Esophagus squamous epithelium (tissue), 5 donors: ENCODE measurements around the gene ABCA3. TPM values are rescaled to one million over a fixed set of nuclear protein-coding genes. Genes with fewer than 3 reads are reported as not detected.

Experiments used
- DNase-seq: peaks from one replicate; lab custom pipeline; 2025; lab: John Stamatoyannopoulos, UW
- H3K27ac ChIP-seq, 4 donors: fragments of 200-600 bp; sonication (generic); one replicate each; pipeline ENCODE4 v1.5.1; 2016 to 2019; ENCODE audit warnings: mild to moderate bottlenecking in 1 of 4
- H3K27me3 ChIP-seq, 4 donors: fragments of 200-600 bp; sonication (generic); 1 replicate in 3 of 4; 2 replicates in 1 of 4; pipeline versions ENCODE4 v1.5.1 to v1.6.0; 2017 to 2021; ENCODE audit warnings: antibody characterized with exemption in 1 of 4
- H3K36me3 ChIP-seq, 3 donors: fragments of 200-600 bp; sonication (generic); one replicate each; pipeline ENCODE4 v1.5.1; 2016 to 2019
- H3K4me1 ChIP-seq, 3 donors: fragments of 200-600 bp; sonication (generic); one replicate each; pipeline ENCODE4 v1.5.1; 2017 to 2019
- H3K4me3 ChIP-seq, 4 donors: fragments of 200-600 bp; sonication (generic); 1 replicate in 3 of 4; 2 replicates in 1 of 4; pipeline ENCODE4 v1.5.1; 2016 to 2019; ENCODE audit warnings: mild to moderate bottlenecking in 2 of 4, moderate library complexity in 1 of 4
- H3K9me3 ChIP-seq, 3 donors: fragments of 200-600 bp; sonication (generic); one replicate each; pipeline ENCODE4 v1.5.1; 2016 to 2019
- POLR2A ChIP-seq, 4 donors: fragments of 450-650 bp; IDR thresholded peaks; one replicate each; pipeline ENCODE4 v1.6.1; 2017; ENCODE audit warnings: antibody characterized with exemption in 4 of 4, mild to moderate bottlenecking in 4 of 4, moderate library complexity in 3 of 4
- WGBS, 2 donors: methylation state at CpG; one replicate each; pipeline ENCODE4 v1.1.5; 2018; 5-methylcytosine and 5-hydroxymethylcytosine counted together
- intact Hi-C: fragments of 100-400 bp; cut with DNase I; formaldehyde crosslinking; loops from one replicate; pipeline ENCODE4 v1.15.0; 2022
- total RNA-seq, 4 donors: library from RNA; depleted of rRNA; stranded (reverse); fragments of >200 nt; gene quantifications; one replicate each; pipeline ENCODE4 v1.1.0, GENCODE V29; 2016
- TF ChIP-seq, protein P1 (sequence below), 6 experiments: fragments of 450-650 bp in 4 of 6; fragments of 200-600 bp in 2 of 6; sonication (generic) in 2 of 6; IDR thresholded peaks; one replicate each; pipeline ENCODE4 v1.5.1; 2016 to 2019; ENCODE audit warnings: antibody characterized with exemption in 6 of 6, mild to moderate bottlenecking in 4 of 6, moderate library complexity in 4 of 6
- donor health status: DM: yes; HTN: yes; CAD: no.

The ABCA3 gene
- total RNA-seq, 4 donors from 2014 or later, result 0.70 to 3.2 (median 2.7) TPM

DNA sequence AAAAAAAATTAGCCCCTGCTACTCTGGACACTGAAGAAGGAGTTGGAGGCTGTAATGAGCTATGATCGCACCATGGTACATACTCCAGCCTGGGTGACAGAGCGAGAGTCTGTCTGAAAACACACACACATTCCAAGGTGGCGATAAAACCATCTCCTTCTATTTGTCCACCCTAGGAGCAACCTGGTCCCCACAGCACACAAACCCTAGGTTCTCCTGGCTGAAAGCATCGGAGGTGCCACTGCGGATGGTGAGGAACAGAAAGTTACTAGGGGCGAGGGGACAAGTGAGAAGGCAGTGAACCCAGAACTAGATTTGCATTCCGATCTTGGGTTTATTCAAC lies 87.8 kb downstream of the ABCA3 start:
- no peaks in the 10 kb centered on the region for H3K27me3 ChIP-seq
- H3K4me3 ChIP-seq, result no peak overlapping the region
- intact Hi-C loops, result no loop called here
- WGBS, 2 donors, result 82 to 92% methylated on average over 7 of the region's 7 CpGs
- no peak for DNase-seq
- TF ChIP-seq, protein P1, sequence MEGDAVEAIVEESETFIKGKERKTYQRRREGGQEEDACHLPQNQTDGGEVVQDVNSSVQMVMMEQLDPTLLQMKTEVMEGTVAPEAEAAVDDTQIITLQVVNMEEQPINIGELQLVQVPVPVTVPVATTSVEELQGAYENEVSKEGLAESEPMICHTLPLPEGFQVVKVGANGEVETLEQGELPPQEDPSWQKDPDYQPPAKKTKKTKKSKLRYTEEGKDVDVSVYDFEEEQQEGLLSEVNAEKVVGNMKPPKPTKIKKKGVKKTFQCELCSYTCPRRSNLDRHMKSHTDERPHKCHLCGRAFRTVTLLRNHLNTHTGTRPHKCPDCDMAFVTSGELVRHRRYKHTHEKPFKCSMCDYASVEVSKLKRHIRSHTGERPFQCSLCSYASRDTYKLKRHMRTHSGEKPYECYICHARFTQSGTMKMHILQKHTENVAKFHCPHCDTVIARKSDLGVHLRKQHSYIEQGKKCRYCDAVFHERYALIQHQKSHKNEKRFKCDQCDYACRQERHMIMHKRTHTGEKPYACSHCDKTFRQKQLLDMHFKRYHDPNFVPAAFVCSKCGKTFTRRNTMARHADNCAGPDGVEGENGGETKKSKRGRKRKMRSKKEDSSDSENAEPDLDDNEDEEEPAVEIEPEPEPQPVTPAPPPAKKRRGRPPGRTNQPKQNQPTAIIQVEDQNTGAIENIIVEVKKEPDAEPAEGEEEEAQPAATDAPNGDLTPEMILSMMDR (IDR thresholded peaks at IDR 0.05), result no peak
- TF ChIP-seq POLR2A (IDR thresholded peaks at IDR 0.05), result no peak
- no peaks in the 10 kb centered on the region for H3K9me3 ChIP-seq
- peaks cover 38 to 66% (median 49%) of the 10 kb centered on the region in 3 donors for H3K36me3 ChIP-seq
- peak overlapping the region in 1 of 4 donors; percentile 99 for H3K27ac ChIP-seq
- H3K4me1 ChIP-seq, result peaks cover 7 to 33% (median 18%) of the 10 kb centered on the region in 3 donors

DNA sequence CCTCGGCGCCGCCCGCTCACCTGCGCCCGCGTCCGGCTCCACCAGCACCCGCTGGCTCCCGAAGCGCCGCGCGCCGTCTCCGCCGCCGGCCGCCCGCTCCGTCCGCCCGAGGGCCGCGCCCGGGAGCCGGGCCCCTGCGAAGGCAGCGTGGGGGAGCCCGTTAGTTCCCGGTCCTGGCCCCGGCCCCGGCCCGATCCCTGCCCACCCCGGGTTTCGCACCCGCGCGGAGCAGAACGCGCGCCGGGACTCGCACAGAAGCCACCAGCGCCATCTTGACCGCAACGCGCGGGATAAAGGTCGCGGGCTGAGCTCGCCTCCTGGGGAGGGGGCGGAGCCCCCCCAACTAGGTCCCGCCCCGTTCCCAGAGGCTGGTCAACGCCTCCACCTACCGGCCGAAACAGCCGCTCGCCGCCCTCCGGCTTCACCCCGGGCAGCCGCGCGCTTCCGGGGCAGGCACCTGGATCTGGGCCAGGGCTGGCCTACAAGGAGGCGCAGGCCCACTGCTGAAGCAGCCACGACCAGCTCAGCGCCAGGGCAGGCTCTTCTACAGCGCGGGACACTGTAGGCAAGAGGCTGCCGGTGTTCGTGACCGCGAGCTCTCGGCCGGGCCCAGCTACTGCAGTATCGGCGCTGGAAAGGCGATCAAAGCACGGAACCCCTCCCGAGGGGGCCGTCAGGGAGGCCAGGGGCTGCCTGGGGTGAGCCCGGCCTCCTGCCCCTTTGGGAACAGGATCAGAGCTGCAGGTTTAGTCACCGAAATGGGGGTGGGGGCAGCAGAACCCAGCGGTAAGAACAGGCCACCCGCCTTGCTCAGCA lies 89.0 kb downstream of the ABCA3 start, which contains the start of gene ECI1:
TSS of gene ECI1 (minus strand) at position 292 of the 816 bp plus-strand sequence. CDS start at position 271, 21 bp downstream.
- 0 to 7% methylated on average over 4 to 7 of the region's 88 CpGs for WGBS, 2 donors
- no peaks in the 10 kb centered on the region for H3K9me3 ChIP-seq
- peak; percentile 44 for DNase-seq
- peak within 1 kb of the TSS; percentile 54 to 92 (median 70) for H3K4me3 ChIP-seq
- peak within 1 kb of the TSS; percentile 87 to 99 (median 98) for H3K27ac ChIP-seq
- H3K36me3 ChIP-seq, result peaks cover 26 to 65% (median 38%) of the 10 kb centered on the region in 3 donors
- H3K4me1 ChIP-seq, result peaks cover 7 to 33% (median 18%) of the 10 kb centered on the region in 3 donors
- H3K27me3 ChIP-seq, result no peaks in the 10 kb centered on the region
- intact Hi-C loops, result no loop called here
- peak in 3 of 4 donors; percentile 32 to 80 (median 66) for TF ChIP-seq POLR2A (IDR thresholded peaks at IDR 0.05)
- TF ChIP-seq, protein P1 (IDR thresholded peaks at IDR 0.05), result peak; percentile 59 to 83 (median 76)

DNA sequence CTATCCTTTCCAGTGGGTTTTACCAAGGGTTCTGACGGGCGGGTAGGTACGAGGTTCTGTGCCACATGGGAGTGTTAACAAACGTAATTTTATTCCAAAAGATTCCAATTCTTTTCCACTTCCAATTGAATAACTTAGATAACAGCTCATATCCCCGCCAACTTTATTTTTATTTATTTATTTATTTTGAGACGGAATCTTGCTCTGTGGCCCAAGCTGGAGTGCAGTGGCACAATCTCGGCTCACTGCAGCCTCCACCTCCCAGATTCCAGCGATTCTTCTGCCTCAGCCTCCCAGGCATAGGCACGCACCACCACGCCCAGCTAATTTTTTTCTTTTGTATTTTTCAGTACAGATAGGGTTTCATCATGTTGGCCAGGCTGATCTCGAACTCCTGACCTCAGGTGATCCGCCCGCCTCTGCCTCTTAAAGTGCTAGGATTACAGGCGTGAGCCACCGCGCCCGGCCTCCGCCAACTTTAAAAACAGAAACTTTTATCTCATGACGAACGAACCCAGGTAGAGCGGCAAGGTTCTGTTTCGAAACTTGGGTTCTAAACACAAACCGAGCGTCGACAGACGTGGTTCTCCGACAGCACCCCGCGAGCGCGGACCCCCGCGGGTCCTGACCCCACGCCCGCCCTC lies 89.8 kb downstream of the ABCA3 start:
- TF ChIP-seq POLR2A (IDR thresholded peaks at IDR 0.05), result no peak
- TF ChIP-seq, protein P1 (IDR thresholded peaks at IDR 0.05), result no peak
- 5 to 11% methylated on average over 17 to 23 of the region's 35 CpGs for WGBS, 2 donors
- peaks cover 7 to 33% (median 18%) of the 10 kb centered on the region in 3 donors for H3K4me1 ChIP-seq
- H3K27ac ChIP-seq, result peak overlapping the region; percentile 87 to 99 (median 98)
- no peaks in the 10 kb centered on the region for H3K9me3 ChIP-seq
- H3K27me3 ChIP-seq, result no peaks in the 10 kb centered on the region
- H3K4me3 ChIP-seq, result peak overlapping the region; percentile 54 to 92 (median 70)
- no peak for DNase-seq
- peaks cover 26 to 65% (median 38%) of the 10 kb centered on the region in 3 donors for H3K36me3 ChIP-seq
- intact Hi-C loops, result no loop called here

DNA sequence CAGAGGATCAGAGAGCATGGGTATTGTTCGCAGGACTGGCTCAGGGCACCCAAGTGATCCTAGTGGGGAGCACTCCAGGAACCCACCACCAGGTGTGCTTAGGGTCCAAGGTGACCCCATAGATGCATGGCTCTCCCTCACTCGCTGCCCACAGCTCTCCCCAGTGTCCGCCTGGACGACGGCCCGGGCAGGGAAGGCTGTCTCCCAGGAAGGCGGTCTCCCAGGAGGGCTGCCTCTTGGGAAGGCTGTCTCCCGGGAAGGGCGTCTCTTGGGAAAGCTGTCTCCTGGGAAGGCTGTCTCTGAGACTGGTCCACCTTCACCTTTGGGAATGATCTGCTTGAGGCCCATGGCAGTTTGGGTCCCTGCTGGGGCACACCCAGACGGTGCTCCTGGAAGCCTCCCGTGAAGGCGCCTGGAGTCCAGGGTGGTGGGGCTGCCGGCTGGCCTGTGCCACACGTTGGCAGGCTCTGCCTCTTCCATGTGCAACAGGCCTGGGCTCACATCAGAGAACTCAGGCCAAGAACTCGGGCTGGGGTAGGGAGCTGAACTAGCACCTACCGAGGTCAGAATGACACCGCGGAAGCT lies 94.1 kb downstream of the ABCA3 start:
- TF ChIP-seq, protein P1 (IDR thresholded peaks at IDR 0.05), result no peak
- TF ChIP-seq POLR2A (IDR thresholded peaks at IDR 0.05), result no peak
- no peaks in the 10 kb centered on the region for H3K9me3 ChIP-seq
- H3K4me1 ChIP-seq, result peaks cover 0 to 19% (median 8%) of the 10 kb centered on the region in 3 donors
- DNase-seq, result no peak
- H3K27ac ChIP-seq, result no peak overlapping the region
- WGBS, 2 donors, result 94% methylated on average over 8 of the region's 18 CpGs; no CpG with 5 or more reads in 1 of the 2 donors
- no peaks in the 10 kb centered on the region for H3K27me3 ChIP-seq
- no peak overlapping the region for H3K4me3 ChIP-seq
- peaks cover 29 to 75% (median 31%) of the 10 kb centered on the region in 3 donors for H3K36me3 ChIP-seq
- intact Hi-C loops, result no loop called here
